Measurements from ENCODE around the gene SEC62.
"Not testable (repeated sequence)": the region's sequence is repeated elsewhere in the genome, so short reads cannot be mapped to it uniquely, and the experiment has no call there.

DNA sequence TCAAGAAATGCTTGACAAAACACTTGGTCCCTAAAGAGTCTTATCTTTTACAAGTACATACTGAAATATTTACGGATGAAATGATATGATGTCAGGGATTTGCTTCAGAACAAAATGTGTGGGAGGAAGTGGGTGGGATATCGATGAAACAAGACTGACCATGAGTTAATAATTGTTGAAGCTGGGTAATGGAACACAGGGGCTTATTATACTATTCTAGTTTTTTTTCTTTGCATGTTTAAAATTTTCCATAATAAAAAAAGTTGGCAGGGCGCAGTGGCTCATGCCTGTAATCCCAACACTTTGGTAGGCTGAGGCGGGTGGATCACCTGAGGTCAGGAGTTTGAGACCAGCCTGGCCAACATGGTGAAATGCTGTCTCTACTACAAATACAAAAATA, 52.7 kb downstream of the SEC62 start:
- TF ChIP-seq, protein P1, sequence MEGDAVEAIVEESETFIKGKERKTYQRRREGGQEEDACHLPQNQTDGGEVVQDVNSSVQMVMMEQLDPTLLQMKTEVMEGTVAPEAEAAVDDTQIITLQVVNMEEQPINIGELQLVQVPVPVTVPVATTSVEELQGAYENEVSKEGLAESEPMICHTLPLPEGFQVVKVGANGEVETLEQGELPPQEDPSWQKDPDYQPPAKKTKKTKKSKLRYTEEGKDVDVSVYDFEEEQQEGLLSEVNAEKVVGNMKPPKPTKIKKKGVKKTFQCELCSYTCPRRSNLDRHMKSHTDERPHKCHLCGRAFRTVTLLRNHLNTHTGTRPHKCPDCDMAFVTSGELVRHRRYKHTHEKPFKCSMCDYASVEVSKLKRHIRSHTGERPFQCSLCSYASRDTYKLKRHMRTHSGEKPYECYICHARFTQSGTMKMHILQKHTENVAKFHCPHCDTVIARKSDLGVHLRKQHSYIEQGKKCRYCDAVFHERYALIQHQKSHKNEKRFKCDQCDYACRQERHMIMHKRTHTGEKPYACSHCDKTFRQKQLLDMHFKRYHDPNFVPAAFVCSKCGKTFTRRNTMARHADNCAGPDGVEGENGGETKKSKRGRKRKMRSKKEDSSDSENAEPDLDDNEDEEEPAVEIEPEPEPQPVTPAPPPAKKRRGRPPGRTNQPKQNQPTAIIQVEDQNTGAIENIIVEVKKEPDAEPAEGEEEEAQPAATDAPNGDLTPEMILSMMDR (conservative IDR thresholded peaks at IDR 0.05): not testable (repeated sequence)
- TF ChIP-seq ZFX (IDR thresholded peaks at IDR 0.05): not testable (repeated sequence)
